ENCODE results near the gene DUSP3. TPM values are rescaled to one million over a fixed set of nuclear protein-coding genes. Genes with fewer than 3 reads are reported as not detected.

DUSP3 gene
- 1 to 10 TPM; 9.7 TPM for total RNA-seq

DNA sequence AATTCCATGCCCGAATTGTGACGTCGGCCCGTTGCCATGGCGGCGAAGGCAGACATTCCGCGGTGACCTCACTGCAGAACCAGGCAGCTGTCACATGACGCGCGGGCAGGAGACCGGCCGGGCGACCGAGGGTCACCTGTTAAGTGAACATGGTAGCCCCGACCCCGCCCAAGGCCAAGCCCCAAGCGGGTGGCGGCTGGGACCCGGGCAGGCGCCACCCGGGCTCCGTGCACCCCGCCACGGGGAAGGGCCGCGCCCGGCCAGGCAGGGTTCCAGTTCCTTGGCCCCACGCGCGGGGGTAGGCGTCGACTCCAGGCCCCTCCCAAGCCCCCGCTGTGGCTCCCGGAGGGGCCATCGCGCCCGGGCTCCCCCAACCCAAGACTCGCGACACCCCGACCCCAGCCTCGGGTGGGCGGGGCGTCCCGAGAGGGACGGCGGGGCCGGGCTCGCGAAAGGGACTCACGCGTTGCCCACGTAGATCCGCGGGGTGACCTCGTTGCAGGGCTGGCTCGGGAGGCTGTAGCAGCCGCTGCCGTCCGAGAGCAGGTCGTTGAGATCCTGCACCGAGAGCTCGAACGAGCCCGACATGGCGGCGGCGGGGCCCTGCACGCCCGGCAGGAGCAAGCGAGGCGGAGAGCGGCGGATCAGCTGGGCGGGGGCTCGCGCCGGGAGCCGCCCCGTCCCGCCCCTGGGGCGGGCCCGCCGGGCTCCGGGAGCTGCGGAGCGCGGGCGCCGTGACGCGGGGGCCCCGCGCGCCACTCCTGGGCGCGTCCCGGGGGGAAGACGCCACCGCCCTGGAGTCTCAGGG is at the start of gene DUSP3:
TSS of gene DUSP3 (minus strand) at position 641 of the 808 bp plus-strand sequence. CDS start at position 588, 53 bp downstream.

GRCh38 chr17:43780135-43780534 is 1.4 kb upstream of the DUSP3 start, which contains the start of gene CFAP97D1:
Gene CFAP97D1 (plus strand): TSS chr17:43780435. CDS start chr17:43780463, 28 bp downstream.

DNA sequence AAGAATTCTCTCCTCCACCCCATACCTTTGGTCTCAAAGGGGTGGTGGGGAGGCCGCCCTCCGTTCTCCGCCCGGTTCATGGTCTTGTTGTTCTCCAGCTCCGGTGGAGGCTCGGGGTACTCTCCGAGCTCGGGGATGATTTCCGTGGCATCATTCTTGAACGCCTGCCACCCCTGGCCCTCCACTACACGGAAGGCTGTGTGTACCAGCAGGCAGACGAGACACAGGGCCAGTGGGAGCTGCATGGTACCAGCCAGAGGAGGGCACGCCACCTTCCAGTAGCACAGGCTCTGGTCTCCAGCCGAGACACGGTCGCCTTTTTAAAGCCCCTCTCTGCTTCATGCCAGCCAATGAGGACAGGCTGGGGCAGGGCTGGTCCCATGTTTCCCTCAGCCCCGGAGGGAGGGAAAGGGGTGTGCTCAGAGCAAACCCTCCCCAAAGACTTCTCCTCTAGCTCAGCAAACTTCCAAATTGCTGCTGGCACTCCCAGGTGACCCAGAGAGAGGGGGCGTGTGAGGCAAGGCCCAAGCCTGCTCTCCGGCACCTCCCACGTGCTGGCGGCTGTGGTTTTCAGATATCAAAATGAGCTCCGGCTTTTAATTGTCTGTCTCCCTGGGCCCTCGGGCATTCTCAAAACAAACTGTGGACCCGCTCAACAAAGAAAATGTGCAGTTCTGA is 20.1 kb downstream of the DUSP3 start, which contains the start of gene SOST:
TSS of gene SOST (minus strand) at position 295 of the 678 bp plus-strand sequence. CDS start at position 245, 50 bp downstream.

Other genes with a start within 250 kb of the DUSP3 start
- 1 to 10 TPM; 2.1 TPM for gene ETV4, start 232.6 kb downstream of the DUSP3 start, total RNA-seq
- 10 to 100 TPM; 16.2 TPM for gene MEOX1, start 117.1 kb downstream of the DUSP3 start, total RNA-seq
- gene SOST, start 20.2 kb downstream of the DUSP3 start, total RNA-seq, result not detected
- not detected for gene CFAP97D1, start 1.5 kb upstream of the DUSP3 start, total RNA-seq
- not detected for gene MPP3, start 54.2 kb upstream of the DUSP3 start, total RNA-seq
- not detected for gene CD300LG, start 68.2 kb upstream of the DUSP3 start, total RNA-seq
- 1 to 10 TPM; 1.1 to 1.4 TPM for gene MPP2, start 128.6 kb upstream of the DUSP3 start, total RNA-seq
- gene PPY, start 163.5 kb upstream of the DUSP3 start, total RNA-seq, result not detected
- gene PYY, start 175.0 kb upstream of the DUSP3 start, total RNA-seq, result not detected
- gene NAGS, start 225.6 kb upstream of the DUSP3 start, total RNA-seq, result 1 to 10 TPM; 1.4 to 1.5 TPM
- gene TMEM101, start 236.0 kb upstream of the DUSP3 start, total RNA-seq, result 10 to 100 TPM; 29.2 to 30.9 TPM